ENCODE data around the gene ZNF500.
A peak's percentile ranks its signal among the peaks of the same experiment; 100 is the strongest.

Gene ZNF500

GRCh38 chr16:4772351-4772750 lies 5.4 kb upstream of the ZNF500 start:
- no peak for DNase-seq (ENCODE audit: low spot score)

- DNase-seq (ENCODE audit: low spot score), result no peak
These were observed 4.7 kb upstream of the ZNF500 start for GRCh38 chr16:4771646-4772045.

- DNase-seq (ENCODE audit: low spot score), result no peak
These were observed 2.3 kb upstream of the ZNF500 start for GRCh38 chr16:4769306-4769638.

GRCh38 chr16:4768549-4769305 lies 1.8 kb upstream of the ZNF500 start:
- peak; percentile 98 for DNase-seq (ENCODE audit: low spot score)

GRCh38 chr16:4767872-4768548 lies 1.0 kb upstream of the ZNF500 start:
- DNase-seq (ENCODE audit: low spot score), result no peak

GRCh38 chr16:4765511-4766474 lies 1.2 kb downstream of the ZNF500 start:
- no peak for DNase-seq (ENCODE audit: low spot score)

GRCh38 chr16:4763791-4764190 lies 3.2 kb downstream of the ZNF500 start:
- DNase-seq (ENCODE audit: low spot score), result no peak

- DNase-seq (ENCODE audit: low spot score), result no peak
These were observed 4.8 kb downstream of the ZNF500 start for GRCh38 chr16:4762205-4762604.

- no peak for DNase-seq (ENCODE audit: low spot score)
These were observed 6.6 kb downstream of the ZNF500 start for GRCh38 chr16:4760221-4760910.

- DNase-seq (ENCODE audit: low spot score), result no peak
These were observed 11.3 kb downstream of the ZNF500 start for GRCh38 chr16:4755687-4756086.

GRCh38 chr16:4754865-4755264 lies 12.1 kb downstream of the ZNF500 start:
- no peak for DNase-seq (ENCODE audit: low spot score)

GRCh38 chr16:4753227-4753626 lies 13.7 kb downstream of the ZNF500 start:
- DNase-seq (ENCODE audit: low spot score), result no peak

- no peak for DNase-seq (ENCODE audit: low spot score)
These were observed 14.4 kb downstream of the ZNF500 start for GRCh38 chr16:4752351-4753100.

GRCh38 chr16:4750896-4751295 lies 16.1 kb downstream of the ZNF500 start:
- no peak for DNase-seq (ENCODE audit: low spot score)

GRCh38 chr16:4749700-4750257 lies 17.2 kb downstream of the ZNF500 start:
- DNase-seq (ENCODE audit: low spot score), result no peak

GRCh38 chr16:4748682-4749411 lies 18.1 kb downstream of the ZNF500 start:
- no peak for DNase-seq (ENCODE audit: low spot score)

- no peak for DNase-seq (ENCODE audit: low spot score)
These were observed 18.9 kb downstream of the ZNF500 start for GRCh38 chr16:4747906-4748681.

GRCh38 chr16:4746991-4747574 lies 19.9 kb downstream of the ZNF500 start:
- DNase-seq (ENCODE audit: low spot score), result peak; percentile 29

- no peak for DNase-seq (ENCODE audit: low spot score)
These were observed 20.7 kb downstream of the ZNF500 start for GRCh38 chr16:4746215-4746614.

All from GM03348 (cell line).